GM12878 (cell line): ENCODE data around the gene ZBTB8OS.

Experiments used
- HDAC6 ChIP-seq: fragments of 200-600 bp; sonication (generic); IDR thresholded peaks from one replicate; pipeline ENCODE4 v1.8.0; 2017; ENCODE audit warnings: antibody characterized with exemption; ENCODE audit not compliant: unreplicated experiment
- NRF1 ChIP-seq: conservative IDR thresholded peaks from 2 replicates; pipeline ENCODE4 v1.6.1; 2011; ENCODE audit warnings: mild to moderate bottlenecking, low read depth, low read length, improper control_type of control experiment
- POLR2AphosphoS5 ChIP-seq: IDR thresholded peaks from 2 replicates; pipeline ENCODE4 v1.6.1; 2011; ENCODE audit warnings: mild to moderate bottlenecking, low read length, inconsistent platforms
- RFX5 ChIP-seq: IDR thresholded peaks from 2 replicates; pipeline ENCODE4 v1.6.1; 2011; ENCODE audit warnings: low read depth, low read length, improper control_type of control experiment
- ZNF274 ChIP-seq: IDR thresholded peaks from one replicate; pipeline ENCODE4 v1.8.0; 2011; ENCODE audit not compliant: insufficient read length, insufficient read depth

GRCh38 chr1:32632829-32633228, 17.5 kb downstream of the ZBTB8OS start:
- no peak for TF ChIP-seq POLR2AphosphoS5
- TF ChIP-seq HDAC6, result no peak
- no peak for TF ChIP-seq NRF1
- no peak for TF ChIP-seq RFX5
- TF ChIP-seq ZNF274, result no peak
